Esophagus squamous epithelium (tissue), 5 donors: ENCODE measurements around the gene TTYH2. TPM values are rescaled to one million over a fixed set of nuclear protein-coding genes. Genes with fewer than 3 reads are reported as not detected.

Source experiments
- DNase-seq: peaks from one replicate; lab custom pipeline; 2025; lab: John Stamatoyannopoulos, UW
- H3K27ac ChIP-seq, 4 donors: fragments of 200-600 bp; sonication (generic); one replicate each; pipeline ENCODE4 v1.5.1; 2016 to 2019; ENCODE audit warnings: mild to moderate bottlenecking in 1 of 4
- H3K27me3 ChIP-seq, 4 donors: fragments of 200-600 bp; sonication (generic); 1 replicate in 3 of 4; 2 replicates in 1 of 4; pipeline versions ENCODE4 v1.5.1 to v1.6.0; 2017 to 2021; ENCODE audit warnings: antibody characterized with exemption in 1 of 4
- H3K36me3 ChIP-seq, 3 donors: fragments of 200-600 bp; sonication (generic); one replicate each; pipeline ENCODE4 v1.5.1; 2016 to 2019
- H3K4me1 ChIP-seq, 3 donors: fragments of 200-600 bp; sonication (generic); one replicate each; pipeline ENCODE4 v1.5.1; 2017 to 2019
- H3K4me3 ChIP-seq, 4 donors: fragments of 200-600 bp; sonication (generic); 1 replicate in 3 of 4; 2 replicates in 1 of 4; pipeline ENCODE4 v1.5.1; 2016 to 2019; ENCODE audit warnings: mild to moderate bottlenecking in 2 of 4, moderate library complexity in 1 of 4
- H3K9me3 ChIP-seq, 3 donors: fragments of 200-600 bp; sonication (generic); one replicate each; pipeline ENCODE4 v1.5.1; 2016 to 2019
- CTCF ChIP-seq, 6 experiments: fragments of 450-650 bp in 4 of 6; fragments of 200-600 bp in 2 of 6; sonication (generic) in 2 of 6; IDR thresholded peaks; one replicate each; pipeline ENCODE4 v1.5.1; 2016 to 2019; ENCODE audit warnings: antibody characterized with exemption in 6 of 6, mild to moderate bottlenecking in 4 of 6, moderate library complexity in 4 of 6
- POLR2A ChIP-seq, 4 donors: fragments of 450-650 bp; IDR thresholded peaks; one replicate each; pipeline ENCODE4 v1.6.1; 2017; ENCODE audit warnings: antibody characterized with exemption in 4 of 4, mild to moderate bottlenecking in 4 of 4, moderate library complexity in 3 of 4
- WGBS, 2 donors: methylation state at CpG; one replicate each; pipeline ENCODE4 v1.1.5; 2018; 5-methylcytosine and 5-hydroxymethylcytosine counted together
- intact Hi-C: fragments of 100-400 bp; cut with DNase I; formaldehyde crosslinking; loops from one replicate; pipeline ENCODE4 v1.15.0; 2022
- total RNA-seq, 4 donors: library from RNA; depleted of rRNA; stranded (reverse); fragments of >200 nt; gene quantifications; one replicate each; pipeline ENCODE4 v1.1.0, GENCODE V29; 2016
- donor health status: DM: yes; HTN: yes; CAD: no.

The TTYH2 gene
- total RNA-seq, 4 donors from 2014 or later, result 0.35 to 6.7 (median 1.8) TPM

- TF ChIP-seq CTCF (IDR thresholded peaks at IDR 0.05), result no peak
- no peak for TF ChIP-seq POLR2A (IDR thresholded peaks at IDR 0.05)
- 16 to 19% methylated on average over 4 to 12 of the region's 12 CpGs for WGBS, 2 donors
- H3K27me3 ChIP-seq, result peaks cover 0 to 57% (median 0%) of the 10 kb centered on the region in 4 donors
- H3K36me3 ChIP-seq, result no peaks in the 10 kb centered on the region
- H3K27ac ChIP-seq, result peak overlapping the region; percentile 21 to 84 (median 60)
- H3K9me3 ChIP-seq, result no peaks in the 10 kb centered on the region
- intact Hi-C loops, result no loop called here
- H3K4me3 ChIP-seq, result peak overlapping the region in 1 of 4 donors; percentile 4
- DNase-seq, result no peak
- peaks cover 0 to 34% (median 4%) of the 10 kb centered on the region in 3 donors for H3K4me1 ChIP-seq
Observed at GRCh38 chr17:74192950-74193781, 20.2 kb upstream of the TTYH2 start.

GRCh38 chr17:74194682-74195081 lies 18.7 kb upstream of the TTYH2 start:
- H3K9me3 ChIP-seq, result no peaks in the 10 kb centered on the region
- intact Hi-C loops, result no loop called here
- no peak for TF ChIP-seq POLR2A (IDR thresholded peaks at IDR 0.05)
- DNase-seq, result no peak
- peaks cover 0 to 40% (median 4%) of the 10 kb centered on the region in 3 donors for H3K4me1 ChIP-seq
- 66 to 72% methylated on average over 9 of the region's 9 CpGs for WGBS, 2 donors
- peaks cover 0 to 70% (median 0%) of the 10 kb centered on the region in 4 donors for H3K27me3 ChIP-seq
- no peak overlapping the region for H3K27ac ChIP-seq
- no peak overlapping the region for H3K4me3 ChIP-seq
- no peaks in the 10 kb centered on the region for H3K36me3 ChIP-seq

- DNase-seq, result no peak
- no peak overlapping the region for H3K4me3 ChIP-seq
- no peak for TF ChIP-seq CTCF (IDR thresholded peaks at IDR 0.05)
- TF ChIP-seq POLR2A (IDR thresholded peaks at IDR 0.05), result no peak
- H3K4me1 ChIP-seq, result peaks cover 0 to 43% (median 4%) of the 10 kb centered on the region in 3 donors
- intact Hi-C loops, result no loop called here
- no peaks in the 10 kb centered on the region for H3K36me3 ChIP-seq
- 44 to 56% methylated on average over 15 to 25 of the region's 30 CpGs for WGBS, 2 donors
- peaks cover 0 to 90% (median 2%) of the 10 kb centered on the region in 4 donors for H3K27me3 ChIP-seq
- H3K27ac ChIP-seq, result no peak overlapping the region
- no peaks in the 10 kb centered on the region for H3K9me3 ChIP-seq
Observed at GRCh38 chr17:74196541-74197317, 16.6 kb upstream of the TTYH2 start.

- TF ChIP-seq CTCF (IDR thresholded peaks at IDR 0.05), result no peak
- no peak for TF ChIP-seq POLR2A (IDR thresholded peaks at IDR 0.05)
- intact Hi-C loops, result no loop called here
- H3K4me1 ChIP-seq, result peaks cover under 1 to 34% (median 4%) of the 10 kb centered on the region in 3 donors
- H3K27me3 ChIP-seq, result peaks cover 0 to 94% (median 2%) of the 10 kb centered on the region in 4 donors
- no peak overlapping the region for H3K27ac ChIP-seq
- no peak overlapping the region for H3K4me3 ChIP-seq
- WGBS, 2 donors, result 93 to 100% methylated on average over 2 of the region's 2 CpGs
- H3K36me3 ChIP-seq, result no peaks in the 10 kb centered on the region
- no peaks in the 10 kb centered on the region for H3K9me3 ChIP-seq
- DNase-seq, result no peak
Observed at GRCh38 chr17:74197801-74198200, 15.6 kb upstream of the TTYH2 start.

- peaks cover 0 to 89% (median 2%) of the 10 kb centered on the region in 4 donors for H3K27me3 ChIP-seq
- H3K27ac ChIP-seq, result no peak overlapping the region
- no peaks in the 10 kb centered on the region for H3K36me3 ChIP-seq
- no peak for DNase-seq
- TF ChIP-seq CTCF (IDR thresholded peaks at IDR 0.05), result no peak
- no peak for TF ChIP-seq POLR2A (IDR thresholded peaks at IDR 0.05)
- no peaks in the 10 kb centered on the region for H3K9me3 ChIP-seq
- no peak overlapping the region for H3K4me3 ChIP-seq
- H3K4me1 ChIP-seq, result peaks cover 5 to 31% (median 5%) of the 10 kb centered on the region in 3 donors
- intact Hi-C loops, result no loop called here
- 34 to 53% methylated on average over 3 to 6 of the region's 6 CpGs for WGBS, 2 donors
Observed at GRCh38 chr17:74198694-74199093, 14.7 kb upstream of the TTYH2 start.
